ENCODE data around the gene DBI.

GRCh38 chr2:119317554-119317953, 49.2 kb upstream of the DBI start:
- TF ChIP-seq, protein P1, sequence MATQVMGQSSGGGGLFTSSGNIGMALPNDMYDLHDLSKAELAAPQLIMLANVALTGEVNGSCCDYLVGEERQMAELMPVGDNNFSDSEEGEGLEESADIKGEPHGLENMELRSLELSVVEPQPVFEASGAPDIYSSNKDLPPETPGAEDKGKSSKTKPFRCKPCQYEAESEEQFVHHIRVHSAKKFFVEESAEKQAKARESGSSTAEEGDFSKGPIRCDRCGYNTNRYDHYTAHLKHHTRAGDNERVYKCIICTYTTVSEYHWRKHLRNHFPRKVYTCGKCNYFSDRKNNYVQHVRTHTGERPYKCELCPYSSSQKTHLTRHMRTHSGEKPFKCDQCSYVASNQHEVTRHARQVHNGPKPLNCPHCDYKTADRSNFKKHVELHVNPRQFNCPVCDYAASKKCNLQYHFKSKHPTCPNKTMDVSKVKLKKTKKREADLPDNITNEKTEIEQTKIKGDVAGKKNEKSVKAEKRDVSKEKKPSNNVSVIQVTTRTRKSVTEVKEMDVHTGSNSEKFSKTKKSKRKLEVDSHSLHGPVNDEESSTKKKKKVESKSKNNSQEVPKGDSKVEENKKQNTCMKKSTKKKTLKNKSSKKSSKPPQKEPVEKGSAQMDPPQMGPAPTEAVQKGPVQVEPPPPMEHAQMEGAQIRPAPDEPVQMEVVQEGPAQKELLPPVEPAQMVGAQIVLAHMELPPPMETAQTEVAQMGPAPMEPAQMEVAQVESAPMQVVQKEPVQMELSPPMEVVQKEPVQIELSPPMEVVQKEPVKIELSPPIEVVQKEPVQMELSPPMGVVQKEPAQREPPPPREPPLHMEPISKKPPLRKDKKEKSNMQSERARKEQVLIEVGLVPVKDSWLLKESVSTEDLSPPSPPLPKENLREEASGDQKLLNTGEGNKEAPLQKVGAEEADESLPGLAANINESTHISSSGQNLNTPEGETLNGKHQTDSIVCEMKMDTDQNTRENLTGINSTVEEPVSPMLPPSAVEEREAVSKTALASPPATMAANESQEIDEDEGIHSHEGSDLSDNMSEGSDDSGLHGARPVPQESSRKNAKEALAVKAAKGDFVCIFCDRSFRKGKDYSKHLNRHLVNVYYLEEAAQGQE (IDR thresholded peaks at IDR 0.05; ENCODE audit: unreplicated experiment): no peak
- TF ChIP-seq CREB1 (CRISPR knock-in tag; IDR thresholded peaks at IDR 0.05; ENCODE audit: low read depth) (no peak), CTCF (conservative IDR thresholded peaks at IDR 0.05; ENCODE audit: low read depth in 2 of 2) (no peak), JUNB (IDR thresholded peaks at IDR 0.05; ENCODE audit: unreplicated experiment) (no peak), STAT1 (IDR thresholded peaks at IDR 0.05; ENCODE audit: unreplicated experiment) (no peak), POLR2AphosphoS5 (IDR thresholded peaks at IDR 0.05; ENCODE audit: low read depth) (no peak), EZH2phosphoT487 (IDR thresholded peaks at IDR 0.05; ENCODE audit: unreplicated experiment) (no peak), EZH2 (IDR thresholded peaks at IDR 0.05; ENCODE audit: low read depth, unreplicated experiment) (no peak)
- TF ChIP-seq, protein P2, sequence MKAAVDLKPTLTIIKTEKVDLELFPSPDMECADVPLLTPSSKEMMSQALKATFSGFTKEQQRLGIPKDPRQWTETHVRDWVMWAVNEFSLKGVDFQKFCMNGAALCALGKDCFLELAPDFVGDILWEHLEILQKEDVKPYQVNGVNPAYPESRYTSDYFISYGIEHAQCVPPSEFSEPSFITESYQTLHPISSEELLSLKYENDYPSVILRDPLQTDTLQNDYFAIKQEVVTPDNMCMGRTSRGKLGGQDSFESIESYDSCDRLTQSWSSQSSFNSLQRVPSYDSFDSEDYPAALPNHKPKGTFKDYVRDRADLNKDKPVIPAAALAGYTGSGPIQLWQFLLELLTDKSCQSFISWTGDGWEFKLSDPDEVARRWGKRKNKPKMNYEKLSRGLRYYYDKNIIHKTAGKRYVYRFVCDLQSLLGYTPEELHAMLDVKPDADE (IDR thresholded peaks at IDR 0.05): no peak

Data from GM23338 (cell line).